ENCODE data around the gene PSMC3.

GRCh38 chr11:47396049-47396320 lies 30.3 kb downstream of the PSMC3 start:
- TF ChIP-seq, protein P1, sequence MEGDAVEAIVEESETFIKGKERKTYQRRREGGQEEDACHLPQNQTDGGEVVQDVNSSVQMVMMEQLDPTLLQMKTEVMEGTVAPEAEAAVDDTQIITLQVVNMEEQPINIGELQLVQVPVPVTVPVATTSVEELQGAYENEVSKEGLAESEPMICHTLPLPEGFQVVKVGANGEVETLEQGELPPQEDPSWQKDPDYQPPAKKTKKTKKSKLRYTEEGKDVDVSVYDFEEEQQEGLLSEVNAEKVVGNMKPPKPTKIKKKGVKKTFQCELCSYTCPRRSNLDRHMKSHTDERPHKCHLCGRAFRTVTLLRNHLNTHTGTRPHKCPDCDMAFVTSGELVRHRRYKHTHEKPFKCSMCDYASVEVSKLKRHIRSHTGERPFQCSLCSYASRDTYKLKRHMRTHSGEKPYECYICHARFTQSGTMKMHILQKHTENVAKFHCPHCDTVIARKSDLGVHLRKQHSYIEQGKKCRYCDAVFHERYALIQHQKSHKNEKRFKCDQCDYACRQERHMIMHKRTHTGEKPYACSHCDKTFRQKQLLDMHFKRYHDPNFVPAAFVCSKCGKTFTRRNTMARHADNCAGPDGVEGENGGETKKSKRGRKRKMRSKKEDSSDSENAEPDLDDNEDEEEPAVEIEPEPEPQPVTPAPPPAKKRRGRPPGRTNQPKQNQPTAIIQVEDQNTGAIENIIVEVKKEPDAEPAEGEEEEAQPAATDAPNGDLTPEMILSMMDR (conservative IDR thresholded peaks at IDR 0.05): no peak
- no peak for TF ChIP-seq ZFX (IDR thresholded peaks at IDR 0.05)

All from C4-2B (cell line).